ENCODE results near the gene LPAR5. TPM values are rescaled to one million over a fixed set of nuclear protein-coding genes. Genes with fewer than 3 reads are reported as not detected.

The LPAR5 gene
- total RNA-seq, 4 donors from 2014 or later, result 0.78 to 8.1 (median 3.5) TPM

DNA sequence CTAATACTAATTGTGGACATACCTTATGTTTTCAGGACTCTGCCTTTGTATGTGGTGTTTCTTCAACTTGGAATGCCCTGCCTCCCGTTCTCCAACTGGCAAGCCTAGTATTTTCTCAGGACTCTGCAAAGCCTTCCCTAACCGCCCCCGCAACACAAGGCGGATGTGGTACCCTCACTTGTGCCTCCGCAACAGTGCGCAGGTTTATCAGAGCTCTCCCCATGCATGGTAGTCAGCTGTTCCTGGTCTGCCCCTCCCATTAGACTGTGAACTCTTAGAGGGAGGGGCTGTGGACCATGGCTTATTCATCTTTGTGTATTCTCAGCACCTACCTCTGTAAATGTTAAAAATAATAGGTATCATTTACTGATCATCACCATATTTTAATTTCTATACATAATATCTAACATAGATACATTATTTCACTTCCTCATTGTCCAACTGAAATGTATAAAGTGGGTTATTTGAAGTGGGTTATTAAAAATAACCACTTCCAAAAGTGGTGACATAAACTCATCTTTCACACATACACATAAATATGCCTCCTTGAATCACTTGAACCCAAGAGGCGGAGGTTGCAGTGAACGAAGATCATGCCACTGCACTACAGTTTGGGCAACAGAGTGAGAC, 9.0 kb downstream of the LPAR5 start:
- no peak overlapping the region for H3K27ac ChIP-seq
- no peaks in the 10 kb centered on the region for H3K4me1 ChIP-seq
- H3K9me3 ChIP-seq, result no peaks in the 10 kb centered on the region
- DNase-seq, result no peak
- H3K27me3 ChIP-seq, result no peaks in the 10 kb centered on the region
- H3K4me3 ChIP-seq (replicated peaks in 1 of 3), result no peak overlapping the region
- WGBS, 2 donors, result 82 to 91% methylated on average over 8 of the region's 8 CpGs
- H3K36me3 ChIP-seq, result no peaks in the 10 kb centered on the region
- no peak for TF ChIP-seq POLR2A (IDR thresholded peaks at IDR 0.05)
- TF ChIP-seq, protein P1, sequence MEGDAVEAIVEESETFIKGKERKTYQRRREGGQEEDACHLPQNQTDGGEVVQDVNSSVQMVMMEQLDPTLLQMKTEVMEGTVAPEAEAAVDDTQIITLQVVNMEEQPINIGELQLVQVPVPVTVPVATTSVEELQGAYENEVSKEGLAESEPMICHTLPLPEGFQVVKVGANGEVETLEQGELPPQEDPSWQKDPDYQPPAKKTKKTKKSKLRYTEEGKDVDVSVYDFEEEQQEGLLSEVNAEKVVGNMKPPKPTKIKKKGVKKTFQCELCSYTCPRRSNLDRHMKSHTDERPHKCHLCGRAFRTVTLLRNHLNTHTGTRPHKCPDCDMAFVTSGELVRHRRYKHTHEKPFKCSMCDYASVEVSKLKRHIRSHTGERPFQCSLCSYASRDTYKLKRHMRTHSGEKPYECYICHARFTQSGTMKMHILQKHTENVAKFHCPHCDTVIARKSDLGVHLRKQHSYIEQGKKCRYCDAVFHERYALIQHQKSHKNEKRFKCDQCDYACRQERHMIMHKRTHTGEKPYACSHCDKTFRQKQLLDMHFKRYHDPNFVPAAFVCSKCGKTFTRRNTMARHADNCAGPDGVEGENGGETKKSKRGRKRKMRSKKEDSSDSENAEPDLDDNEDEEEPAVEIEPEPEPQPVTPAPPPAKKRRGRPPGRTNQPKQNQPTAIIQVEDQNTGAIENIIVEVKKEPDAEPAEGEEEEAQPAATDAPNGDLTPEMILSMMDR (IDR thresholded peaks at IDR 0.05), result no peak
- intact Hi-C loops (cut with DNase I), result loop anchor here (10.0 kb wide), 1 partner anchor 208 kb away; no protein-coding TSS in a partner anchor

DNA sequence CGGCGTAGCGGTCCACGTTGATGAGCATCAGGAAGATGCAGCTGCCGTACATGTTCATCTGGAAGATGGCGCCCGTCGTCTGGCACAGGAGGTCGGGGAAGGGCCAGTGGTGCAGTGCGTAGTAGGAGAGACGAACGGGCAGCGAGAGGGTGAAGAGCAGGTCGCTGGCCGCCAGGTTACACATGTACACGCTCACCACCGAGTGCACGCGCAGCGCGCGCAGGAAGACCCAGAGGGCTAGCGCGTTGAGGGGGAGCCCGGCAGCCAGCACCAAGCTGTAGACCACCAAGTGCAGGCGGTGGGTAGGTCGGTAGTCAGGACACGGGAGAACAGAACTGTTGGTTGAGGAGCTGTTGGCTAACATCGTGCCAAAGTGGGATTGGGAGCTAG, 14.9 kb downstream of the LPAR5 start:
- TF ChIP-seq POLR2A (IDR thresholded peaks at IDR 0.05), result no peak
- TF ChIP-seq, protein P1 (IDR thresholded peaks at IDR 0.05), result no peak
- no peak overlapping the region for H3K4me3 ChIP-seq (replicated peaks in 1 of 3)
- no peaks in the 10 kb centered on the region for H3K9me3 ChIP-seq
- no peaks in the 10 kb centered on the region for H3K36me3 ChIP-seq
- peaks cover 0 to 5% of the 10 kb centered on the region in 2 donors for H3K4me1 ChIP-seq
- no peak for DNase-seq
- 85 to 87% methylated on average over 29 of the region's 29 CpGs for WGBS, 2 donors
- peaks cover 6% of the 10 kb centered on the region for H3K27me3 ChIP-seq
- intact Hi-C loops (cut with DNase I), result loop anchor here (2.0 to 10.0 kb wide), 2 partner anchors 26 to 214 kb away; partner anchors contain the start of gene ACRBP
- H3K27ac ChIP-seq, result no peak overlapping the region

DNA sequence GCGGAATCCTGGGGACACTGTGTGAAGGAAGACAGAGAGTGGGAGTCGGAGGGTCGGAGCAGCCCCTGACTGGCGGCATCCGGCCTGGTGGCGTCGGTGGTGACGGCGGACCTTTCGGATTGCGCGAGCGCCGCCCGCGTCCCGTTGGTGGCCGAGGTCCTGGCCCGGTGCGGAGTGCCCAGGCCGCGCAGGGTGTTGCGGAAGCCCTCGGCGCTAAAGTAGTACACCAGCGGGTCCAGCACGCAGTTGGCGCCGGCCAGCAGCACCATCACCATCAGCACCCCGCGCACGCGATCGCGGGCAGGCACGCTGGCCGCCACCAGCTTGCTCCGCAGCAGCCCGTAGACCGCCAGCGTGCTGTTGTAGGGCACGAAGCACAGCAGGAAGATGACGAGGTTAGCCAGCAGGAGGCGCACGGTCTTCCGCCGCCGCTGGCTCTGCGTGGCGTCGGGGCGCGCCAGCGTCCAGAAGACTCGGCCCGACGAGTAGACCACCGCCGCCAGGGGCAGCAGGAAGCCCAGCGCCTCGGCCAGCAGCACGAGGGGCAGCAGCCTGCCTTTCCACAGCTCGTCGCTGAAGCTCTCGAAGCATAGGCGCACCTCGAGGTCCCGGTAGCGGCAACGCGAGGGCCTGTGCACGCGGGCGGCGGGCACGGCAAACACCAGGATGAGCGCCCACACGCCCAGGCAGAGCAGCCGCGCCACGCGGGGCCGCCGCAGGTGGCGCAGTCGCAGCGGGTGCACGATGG, 15.4 kb downstream of the LPAR5 start:
- no peak for TF ChIP-seq POLR2A (IDR thresholded peaks at IDR 0.05)
- TF ChIP-seq, protein P1 (IDR thresholded peaks at IDR 0.05), result peak in 5 of 6 experiments; percentile 23 to 65 (median 43)
- H3K36me3 ChIP-seq, result no peaks in the 10 kb centered on the region
- 40 to 65% methylated on average over 17 to 61 of the region's 88 CpGs for WGBS, 2 donors
- H3K27me3 ChIP-seq, result peaks cover 6% of the 10 kb centered on the region
- H3K4me1 ChIP-seq, result peaks cover 0 to 5% of the 10 kb centered on the region in 2 donors
- no peak overlapping the region for H3K27ac ChIP-seq
- DNase-seq, result peak; percentile 46 to 55
- no peaks in the 10 kb centered on the region for H3K9me3 ChIP-seq
- intact Hi-C loops (cut with DNase I), result loop anchor here (2.0 to 10.0 kb wide), 2 partner anchors 26 to 214 kb away; partner anchors contain the start of gene ACRBP
- H3K4me3 ChIP-seq (replicated peaks in 1 of 3), result no peak overlapping the region

DNA sequence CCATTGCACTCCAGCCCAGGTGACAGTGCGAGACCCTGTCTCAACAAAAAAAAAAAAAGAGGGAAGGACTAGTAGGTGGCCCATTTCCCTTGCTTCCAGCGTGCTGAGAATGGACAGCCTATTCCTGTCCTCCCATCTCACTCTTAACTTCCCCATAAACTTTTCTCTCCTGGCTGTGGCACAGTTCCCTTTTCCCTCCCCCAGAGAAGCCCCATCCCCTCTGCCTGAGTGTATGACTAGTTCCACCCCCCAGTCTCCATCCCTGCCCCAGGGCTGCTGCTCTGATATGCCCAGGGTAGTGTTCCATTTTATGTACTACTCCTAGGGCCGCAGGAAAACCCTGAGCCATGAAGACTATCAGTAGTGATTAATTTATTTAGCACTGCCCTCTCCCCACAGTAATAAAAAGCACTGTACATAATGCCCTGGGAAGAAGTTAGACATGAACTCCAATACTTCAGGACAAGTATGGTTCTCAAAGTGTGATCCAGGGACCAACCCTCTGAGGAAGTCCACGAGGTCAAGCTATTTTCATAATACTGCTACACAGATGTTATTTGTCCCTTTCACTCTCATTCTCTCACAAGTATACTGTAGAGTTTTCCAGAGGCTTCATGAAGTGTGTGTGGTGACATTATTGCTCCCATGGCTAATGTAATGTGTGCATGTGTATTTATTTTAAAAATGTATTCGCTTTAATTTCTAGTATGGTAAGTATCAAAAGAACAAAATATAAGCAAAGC, 17.1 kb downstream of the LPAR5 start:
- 83 to 85% methylated on average over 5 of the region's 5 CpGs for WGBS, 2 donors
- H3K27me3 ChIP-seq, result peaks cover 6% of the 10 kb centered on the region
- no peak overlapping the region for H3K4me3 ChIP-seq (replicated peaks in 1 of 3)
- no peak for DNase-seq
- no peak overlapping the region for H3K27ac ChIP-seq
- no peaks in the 10 kb centered on the region for H3K9me3 ChIP-seq
- TF ChIP-seq, protein P1 (IDR thresholded peaks at IDR 0.05), result no peak
- no peak for TF ChIP-seq POLR2A (IDR thresholded peaks at IDR 0.05)
- H3K36me3 ChIP-seq, result no peaks in the 10 kb centered on the region
- intact Hi-C loops (cut with DNase I), result loop anchor here (5.0 kb wide), 1 partner anchor 159 kb away; no protein-coding TSS in a partner anchor
- peaks cover 6 to 12% of the 10 kb centered on the region in 2 donors for H3K4me1 ChIP-seq
